Activated B cell treated with CpG ODN at 0.5 μM for 24 hours (primary cell): ENCODE data around the gene FLOT2. TPM values are rescaled to one million over a fixed set of nuclear protein-coding genes. Genes with fewer than 3 reads are reported as not detected.
"Not testable (repeated sequence)": the region's sequence is repeated elsewhere in the genome, so short reads cannot be mapped to it uniquely, and the experiment has no call there.

Source experiments
- ATAC-seq: fragments of 200-7000 bp; cut with Tn5 transposase; one replicate; pipeline ENCODE4 v1.10.0; 2021; ENCODE audit warnings: low read depth, mild to moderate bottlenecking, moderate library complexity
- CTCF ChIA-PET: fragments of 350-600 bp; sonication (Branson Sonifier 250); formaldehyde crosslinking; loops from one replicate; lab custom pipeline; 2021; ENCODE audit warnings: antibody characterized with exemption; lab: Charles Lee
- POLR2A ChIA-PET: fragments of 350-600 bp; sonication (Branson Sonifier 250); formaldehyde crosslinking; loops from one replicate; lab custom pipeline; 2021; ENCODE audit warnings: antibody characterized with exemption; lab: Charles Lee
- DNase-seq: peaks from one replicate; pipeline ENCODE4 v3.0.0; 2022
- H3K27ac Mint-ChIP-seq: one replicate; pipeline ENCODE4 v1.8.0; 2020; ENCODE audit warnings: mixed read lengths
- H3K27me3 Mint-ChIP-seq: one replicate; pipeline ENCODE4 v1.8.0; 2021; ENCODE audit warnings: mixed read lengths
- H3K36me3 Mint-ChIP-seq: one replicate; pipeline ENCODE4 v1.8.0; 2021; ENCODE audit warnings: low read depth, mixed read lengths
- H3K4me1 Mint-ChIP-seq: one replicate; pipeline ENCODE4 v1.8.0; 2021; ENCODE audit warnings: mixed read lengths
- H3K4me3 Mint-ChIP-seq: one replicate; pipeline ENCODE4 v1.8.0; 2020; ENCODE audit warnings: mild to moderate bottlenecking, mixed read lengths
- H3K9me3 Mint-ChIP-seq: one replicate; pipeline ENCODE4 v1.8.0; 2020; ENCODE audit warnings: mixed read lengths
- CTCF ChIP-seq: fragments of 200-600 bp; IDR thresholded peaks from one replicate; pipeline ENCODE4 v1.8.0; 2022; ENCODE audit warnings: antibody characterized with exemption, mild to moderate bottlenecking
- intact Hi-C: fragments of 100-400 bp; cut with micrococcal nuclease; formaldehyde crosslinking; loops from one replicate; pipeline ENCODE4 v1.15.1; 2024
- total RNA-seq: library from RNA; stranded (reverse); gene quantifications from 2 replicates; pipeline ENCODE4 v1.2.3, GENCODE V29; 2022

Gene FLOT2
- total RNA-seq, 1 donor from 2014 or later = 321 TPM

GRCh38 chr17:28853295-28853694, 44.2 kb downstream of the FLOT2 start:
- no peak for ATAC-seq
- Mint-ChIP-seq H3K36me3 (peaks cover 22% of the 10 kb centered on the region), H3K27ac (no peak overlapping the region), H3K27me3 (no peaks in the 10 kb centered on the region), H3K4me1 (peaks cover 25% of the 10 kb centered on the region), H3K4me3 (no peak overlapping the region), H3K9me3 (no peaks in the 10 kb centered on the region)
- DNase-seq = no peak
- POLR2A ChIA-PET = interaction anchor here (0.7 to 1.2 kb wide), 3 partner anchors 18 to 96 kb away, joined by 4 to 20 read pairs (median 11); no protein-coding TSS in a partner anchor
- CTCF ChIA-PET = no interaction called here
- TF ChIP-seq CTCF = no peak
- intact Hi-C loops = no loop called here

- H3K27ac Mint-ChIP-seq = no peak overlapping the region
- no peak for TF ChIP-seq CTCF
- ChIA-PET CTCF (interaction anchor here (0.8 to 2.1 kb wide), 6 partner anchors 22 to 66 kb away, joined by 3 to 9 read pairs (median 4); no protein-coding TSS in a partner anchor), POLR2A (interaction anchor here (0.7 to 1.7 kb wide), 4 partner anchors 11 to 89 kb away, joined by 5 to 11 read pairs (median 6); partner anchors contain the start of gene FLOT2)
- H3K36me3 Mint-ChIP-seq = no peaks in the 10 kb centered on the region
- peaks cover 3% of the 10 kb centered on the region for H3K4me1 Mint-ChIP-seq
- DNase-seq = no peak
- H3K4me3 Mint-ChIP-seq = no peak overlapping the region
- no peaks in the 10 kb centered on the region for H3K9me3 Mint-ChIP-seq
- no peak for ATAC-seq
- H3K27me3 Mint-ChIP-seq = no peaks in the 10 kb centered on the region
- intact Hi-C loops = loop anchor here (2.0 kb wide), 1 partner anchor 68 kb away; no protein-coding TSS in a partner anchor
Measured at GRCh38 chr17:28849281-28849680, 48.3 kb downstream of the FLOT2 start.

GRCh38 chr17:28848667-28849066, 48.9 kb downstream of the FLOT2 start:
- peak; percentile 29 for DNase-seq
- CTCF ChIA-PET = interaction anchor here (0.7 to 2.1 kb wide), 5 partner anchors 34 to 101 kb away, joined by 3 to 9 read pairs (median 4); no protein-coding TSS in a partner anchor
- not testable (repeated sequence) for H3K36me3 Mint-ChIP-seq, H3K9me3 Mint-ChIP-seq, H3K27me3 Mint-ChIP-seq, H3K4me3 Mint-ChIP-seq, H3K4me1 Mint-ChIP-seq, H3K27ac Mint-ChIP-seq
- intact Hi-C loops = loop anchor here (1.0 to 2.0 kb wide), 3 partner anchors 23 to 68 kb away; partner anchors contain the start of gene DHRS13
- POLR2A ChIA-PET = interaction anchor here (1.7 kb wide), 1 partner anchor 49 kb away, joined by 7 read pairs; the partner anchor contains the start of gene FLOT2
- ATAC-seq = peak; percentile 60

GRCh38 chr17:28846699-28847098, 50.8 kb downstream of the FLOT2 start:
- POLR2A ChIA-PET, CTCF ChIA-PET, H3K27me3 Mint-ChIP-seq, ATAC-seq, H3K9me3 Mint-ChIP-seq, intact Hi-C loops, H3K4me3 Mint-ChIP-seq, DNase-seq, H3K27ac Mint-ChIP-seq, H3K36me3 Mint-ChIP-seq: not testable (repeated sequence)
- peaks cover 13% of the 10 kb centered on the region for H3K4me1 Mint-ChIP-seq

- Mint-ChIP-seq H3K36me3 (peaks cover 9% of the 10 kb centered on the region), H3K9me3 (no peaks in the 10 kb centered on the region), H3K4me3 (no peak overlapping the region), H3K27me3 (no peaks in the 10 kb centered on the region), H3K27ac (no peak overlapping the region), H3K4me1 (peaks cover 16% of the 10 kb centered on the region)
- no peak for ATAC-seq
- POLR2A ChIA-PET = no interaction called here
- DNase-seq = no peak
- CTCF ChIA-PET = no interaction called here
- TF ChIP-seq CTCF = no peak
- intact Hi-C loops = no loop called here
Measured at GRCh38 chr17:28846231-28846630, 51.3 kb downstream of the FLOT2 start.

GRCh38 chr17:28843816-28844148, 53.8 kb downstream of the FLOT2 start:
- peak overlapping the region; percentile 19 for H3K4me3 Mint-ChIP-seq
- peaks cover 24% of the 10 kb centered on the region for H3K4me1 Mint-ChIP-seq

More at GRCh38 chr17:28843816-28844148, 53.8 kb downstream of the FLOT2 start:
- no peak for ATAC-seq
- ChIA-PET POLR2A (interaction anchor here (0.6 to 2.5 kb wide), 6 partner anchors 51 to 96 kb away, joined by 3 to 20 read pairs (median 4); partner anchors contain the start of genes DHRS13 and FLOT2), CTCF (interaction anchor here (1.0 to 1.6 kb wide), 2 partner anchors 59 to 117 kb away, joined by 3 to 4 read pairs; partner anchors contain the start of gene DHRS13)
- intact Hi-C loops = loop anchor here (2.0 kb wide), 3 partner anchors 31 to 105 kb away; no protein-coding TSS in a partner anchor
- H3K36me3 Mint-ChIP-seq = peaks cover 15% of the 10 kb centered on the region
- DNase-seq = no peak
- no peaks in the 10 kb centered on the region for H3K9me3 Mint-ChIP-seq
- no peak overlapping the region for H3K27ac Mint-ChIP-seq
- H3K27me3 Mint-ChIP-seq = no peaks in the 10 kb centered on the region
- no peak for TF ChIP-seq CTCF
